HG03135 (cell line): ENCODE results near the gene EMC9.

ENCODE experiments used
- ATAC-seq: cut with Tn5 transposase; IDR thresholded peaks from one replicate; pipeline ENCODE4 v1.9.1; 2021; ENCODE audit warnings: mild to moderate bottlenecking, moderate library complexity; ENCODE audit not compliant: unreplicated experiment

The EMC9 gene

GRCh38 chr14:24132061-24132685, 9.2 kb downstream of the EMC9 start:
- ATAC-seq, result no peak

DNA sequence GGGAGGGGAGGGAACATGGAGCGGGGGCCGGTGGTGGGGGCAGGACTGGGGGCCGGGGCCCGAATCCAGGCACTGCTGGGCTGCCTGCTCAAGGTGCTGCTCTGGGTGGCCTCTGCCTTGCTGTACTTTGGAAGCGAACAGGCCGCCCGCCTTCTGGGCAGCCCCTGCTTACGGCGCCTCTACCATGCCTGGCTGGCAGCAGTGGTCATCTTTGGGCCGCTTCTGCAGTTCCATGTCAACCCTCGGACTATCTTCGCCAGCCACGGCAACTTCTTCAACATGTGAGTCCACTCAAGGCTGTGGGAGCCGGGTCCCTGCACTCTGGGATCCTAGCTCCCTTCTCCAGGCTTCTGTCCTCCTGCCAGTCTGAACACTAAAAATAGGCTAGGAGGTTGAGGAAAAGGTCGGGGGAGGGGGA, 9.8 kb downstream of the EMC9 start:
- ATAC-seq, result no peak

- no peak for ATAC-seq
Measured at GRCh38 chr14:24130717-24131548, 10.5 kb downstream of the EMC9 start.

DNA sequence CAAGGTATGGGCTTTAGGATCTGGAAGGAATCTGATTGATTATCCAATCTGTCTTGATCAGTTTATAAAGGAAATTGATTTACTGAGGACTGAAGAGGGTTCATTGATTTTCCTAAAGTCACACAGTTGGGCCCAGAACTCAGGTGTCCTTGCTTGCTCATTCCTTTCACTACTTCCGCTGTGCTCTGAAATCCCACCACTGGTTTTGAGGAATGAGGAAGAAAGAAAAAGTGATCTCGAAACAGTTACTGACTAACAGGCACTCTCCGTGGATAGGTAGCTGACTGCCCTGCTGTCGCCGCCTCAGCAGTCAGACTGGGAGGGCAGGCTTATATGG, 11.0 kb downstream of the EMC9 start, which contains the start of gene FITM1:
TSS of gene FITM1 (plus strand) at position 280 of the 337 bp plus-strand sequence. CDS start 905 bp downstream, outside the sequence.
- no peak for ATAC-seq

DNA sequence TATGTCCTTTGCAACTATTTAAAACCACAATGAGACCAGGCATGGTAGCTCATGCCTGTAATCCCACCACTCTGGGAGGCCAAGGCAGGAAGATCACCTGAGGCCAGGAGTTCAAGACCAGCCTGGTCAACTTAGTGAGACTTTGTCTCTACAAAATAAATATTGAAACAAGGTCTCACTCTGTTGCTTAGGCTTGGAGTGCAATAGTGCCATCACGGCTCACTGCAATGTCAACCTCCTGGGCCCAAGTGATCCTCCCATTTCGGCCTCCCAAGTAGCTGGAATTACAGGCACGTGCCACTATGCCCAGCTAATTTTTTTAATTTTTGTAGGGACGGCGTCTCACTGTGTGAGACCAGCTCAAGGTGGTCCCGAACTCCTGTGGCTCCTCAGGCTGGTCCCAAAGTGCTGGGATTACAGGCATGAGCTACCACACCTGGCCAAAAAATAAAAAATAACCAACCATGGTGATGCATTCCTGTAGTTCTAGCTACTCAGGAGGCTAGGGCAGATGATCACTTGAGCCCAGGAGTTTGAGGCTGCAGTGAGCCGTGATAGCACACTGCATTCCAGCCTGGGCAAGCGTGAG, 11.9 kb downstream of the EMC9 start:
- ATAC-seq, result no peak

- no peak for ATAC-seq
Measured at GRCh38 chr14:24127673-24128072, 13.7 kb downstream of the EMC9 start.

GRCh38 chr14:24126939-24127338, 14.5 kb downstream of the EMC9 start:
- ATAC-seq, result no peak

DNA sequence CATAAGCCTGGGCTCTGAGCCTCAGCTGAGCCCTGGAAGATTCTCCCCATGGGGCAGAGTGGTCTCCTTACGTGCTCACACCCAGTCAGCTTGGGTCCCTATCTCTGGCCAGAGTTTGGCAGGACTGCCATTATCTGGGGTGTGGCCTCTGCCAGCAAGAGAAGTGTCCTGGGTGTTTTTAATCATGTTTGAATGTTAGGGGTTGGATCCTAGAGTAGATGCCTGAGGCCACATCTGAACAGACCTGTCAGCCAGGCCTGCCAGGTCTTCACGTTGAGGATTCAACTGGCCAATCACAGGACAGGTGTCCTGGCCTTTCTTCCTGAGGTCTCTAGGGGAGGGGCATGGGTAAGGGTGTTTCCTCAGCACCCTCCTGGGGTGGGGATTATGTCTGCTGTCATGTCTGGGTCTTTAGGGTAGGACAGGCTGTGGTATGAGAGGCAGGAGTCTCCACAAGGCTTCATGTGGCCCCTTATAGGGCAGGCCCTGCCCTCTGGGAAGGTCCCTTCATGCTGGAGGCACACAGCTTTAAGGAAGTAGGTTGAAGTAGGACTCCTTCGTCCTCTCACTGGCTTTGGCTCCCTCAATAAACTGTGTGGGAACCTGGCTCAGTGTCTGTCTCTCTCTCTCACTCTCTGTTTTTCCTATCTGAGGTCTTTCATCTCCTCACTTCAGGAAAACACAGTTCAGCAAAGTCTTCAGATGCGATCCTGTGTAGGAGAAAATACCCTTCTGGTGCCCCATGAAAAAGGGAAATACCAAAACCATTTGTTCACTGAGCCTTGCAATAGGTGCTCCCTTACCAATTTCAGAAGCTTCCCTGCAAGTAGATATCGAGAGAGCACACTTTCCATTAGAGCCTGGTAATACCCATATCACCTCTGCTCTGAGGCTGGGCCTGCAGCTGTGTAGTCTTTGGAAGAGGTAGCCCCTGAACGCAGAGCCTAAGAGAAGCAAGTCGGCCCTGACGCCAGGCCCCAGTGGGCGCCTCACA, 17.7 kb downstream of the EMC9 start:
- no peak for ATAC-seq

- ATAC-seq, result no peak
Measured at GRCh38 chr14:24122898-24123297, 18.5 kb downstream of the EMC9 start.

DNA sequence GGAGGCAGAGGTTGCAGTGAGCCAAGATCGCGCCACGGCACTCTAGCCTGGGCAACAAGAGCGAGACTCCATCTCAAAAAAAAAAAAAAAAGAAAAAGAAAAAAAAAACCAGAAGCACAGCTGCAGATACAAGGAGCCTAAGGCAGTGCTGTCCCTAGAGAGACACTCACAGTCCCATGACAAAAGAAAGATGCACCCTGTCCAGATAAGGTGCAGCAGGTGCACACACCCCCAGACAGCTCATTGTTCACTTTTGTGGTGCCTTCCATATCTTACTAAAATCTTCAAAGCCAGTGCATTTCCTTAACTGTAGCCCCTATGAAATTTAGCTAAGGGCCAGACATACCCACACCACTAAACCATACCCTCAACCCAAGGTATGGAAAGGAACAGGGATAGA, 19.0 kb downstream of the EMC9 start:
- ATAC-seq, result no peak

- no peak for ATAC-seq
Measured at GRCh38 chr14:24121210-24121609, 20.2 kb downstream of the EMC9 start.

GRCh38 chr14:24119691-24120090, 21.7 kb downstream of the EMC9 start:
- no peak for ATAC-seq

- no peak for ATAC-seq
Measured at GRCh38 chr14:24117179-24117578, 24.2 kb downstream of the EMC9 start.

DNA sequence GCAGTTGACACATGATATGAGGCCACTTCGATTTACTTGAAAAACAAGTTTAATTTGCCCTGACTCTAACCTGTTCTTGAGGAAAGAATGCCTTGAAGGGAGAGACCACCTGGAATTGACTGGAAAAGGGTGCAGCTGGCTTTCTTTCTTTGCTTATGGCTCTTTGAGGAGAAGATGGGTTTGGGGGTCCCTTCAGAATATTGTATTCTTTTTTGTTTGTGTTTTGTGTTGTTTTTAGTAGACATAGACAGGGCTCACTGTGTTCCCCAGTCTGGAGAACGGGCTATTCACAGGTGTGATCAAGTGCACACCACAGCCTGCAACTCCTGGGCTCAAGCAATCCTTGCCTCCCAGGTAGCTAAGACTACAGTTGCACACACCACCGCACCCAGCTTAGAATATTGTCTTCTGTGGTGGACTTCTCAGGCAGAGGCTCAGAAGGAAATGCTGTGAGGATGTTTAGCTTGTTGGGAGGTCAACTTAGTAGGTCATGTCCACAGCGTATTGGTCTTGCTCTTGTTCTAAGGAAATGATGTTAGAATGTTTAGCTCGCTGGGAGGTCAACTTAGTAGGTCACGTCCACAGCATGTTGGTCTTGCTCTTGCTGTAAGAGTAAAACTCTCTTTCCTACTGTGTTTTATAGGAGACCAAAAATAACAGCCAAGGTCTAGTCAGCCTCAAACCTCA, 25.1 kb downstream of the EMC9 start:
- ATAC-seq, result no peak

GRCh38 chr14:24115422-24116127, 25.8 kb downstream of the EMC9 start:
- no peak for ATAC-seq

- peak; percentile 80 for ATAC-seq
Measured at GRCh38 chr14:24114532-24115421, 26.6 kb downstream of the EMC9 start, which contains the start of the genes DCAF11 and NRL. Gene DCAF11, plus strand, starts transcription at chr14:24114777. Its CDS starts 818 bp downstream, at chr14:24115595. Gene NRL, minus strand, starts transcription at chr14:24114949. Its CDS starts 32,101 bp downstream, at chr14:24082848.

GRCh38 chr14:24113801-24114531, 27.4 kb downstream of the EMC9 start:
- ATAC-seq, result peak; percentile 28

DNA sequence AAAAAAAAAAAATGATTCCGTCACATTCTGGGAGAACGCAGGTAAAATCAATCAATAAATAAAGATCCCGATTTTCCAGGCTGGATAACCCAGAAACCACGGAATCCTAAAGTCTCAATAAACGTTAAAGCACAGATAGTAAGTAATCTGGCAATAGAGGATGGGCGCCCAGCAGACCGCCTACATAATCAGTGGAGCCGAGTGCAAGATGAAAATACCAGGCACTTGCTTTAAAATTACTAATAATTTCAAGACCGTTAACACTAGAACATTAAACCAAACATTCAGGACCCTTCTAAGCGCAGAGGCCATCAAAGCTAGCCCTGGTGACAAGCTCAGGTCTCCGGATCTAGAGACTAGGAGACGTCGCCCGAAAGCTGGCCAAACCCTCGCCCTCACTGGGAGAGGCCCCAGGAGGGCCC, 28.0 kb downstream of the EMC9 start:
- peak; percentile 2 for ATAC-seq
